Measurements from ENCODE around the gene POLD2. TPM values are rescaled to one million over a fixed set of nuclear protein-coding genes. Genes with fewer than 3 reads are reported as not detected.

The POLD2 gene
- total RNA-seq, 1 experiment from 2014 or later: 154 TPM

- TF ChIP-seq ATF3 (CRISPR knock-in tag; conservative IDR thresholded peaks at IDR 0.05) (no peak), GABPB1 (CRISPR knock-in tag; IDR thresholded peaks at IDR 0.05) (no peak)
Observed at GRCh38 chr7:44074349-44074695, 49.0 kb downstream of the POLD2 start (continued).

DNA sequence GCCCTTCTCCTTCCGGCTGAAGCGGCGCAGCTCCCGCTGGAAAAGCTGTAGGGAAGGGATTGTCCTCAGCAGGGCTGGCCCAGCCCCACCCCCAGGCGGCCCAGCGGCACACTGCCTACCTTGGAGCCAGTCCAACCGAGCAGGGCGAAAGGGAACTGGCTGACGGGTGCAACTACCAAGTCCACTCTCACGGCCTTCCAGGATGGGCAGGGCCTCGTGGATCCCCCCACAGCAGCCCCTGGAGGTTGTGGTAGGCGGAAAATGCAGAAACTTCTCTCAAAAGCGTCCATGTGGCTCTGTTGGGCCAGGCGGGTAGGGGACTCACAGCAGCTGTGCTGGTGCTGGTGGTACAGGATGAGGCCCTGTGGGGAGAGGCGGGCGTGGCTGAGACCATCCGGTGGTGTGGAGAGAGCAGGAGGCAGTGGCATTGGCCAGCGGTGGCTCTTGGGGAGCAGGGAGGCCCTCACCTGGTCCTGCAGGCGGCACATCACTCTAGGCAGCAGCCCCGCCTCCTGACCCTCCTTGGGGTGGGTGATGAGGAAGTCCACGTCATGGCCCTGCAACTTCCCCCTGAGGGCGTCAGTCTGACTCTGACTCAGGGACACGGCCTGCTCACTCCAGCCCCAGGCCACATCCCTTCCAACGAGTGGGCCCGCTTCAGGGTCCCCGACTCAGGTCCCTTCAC, 49.5 kb downstream of the POLD2 start:
- H3K27me3 Mint-ChIP-seq (ENCODE audit: low read depth): peaks cover 11% of the 10 kb centered on the region
- ChIA-PET CTCF (no interaction called here), POLR2A (no interaction called here)
- peaks cover 19% of the 10 kb centered on the region for H3K36me3 Mint-ChIP-seq
- no peak for TF ChIP-seq ZNF532 (CRISPR knock-in tag; IDR thresholded peaks at IDR 0.05; ENCODE audit: borderline replicate concordance)
- no peak for TF ChIP-seq FOXJ3 (CRISPR knock-in tag; IDR thresholded peaks at IDR 0.05; ENCODE audit: borderline replicate concordance)
- TF ChIP-seq, protein P1, sequence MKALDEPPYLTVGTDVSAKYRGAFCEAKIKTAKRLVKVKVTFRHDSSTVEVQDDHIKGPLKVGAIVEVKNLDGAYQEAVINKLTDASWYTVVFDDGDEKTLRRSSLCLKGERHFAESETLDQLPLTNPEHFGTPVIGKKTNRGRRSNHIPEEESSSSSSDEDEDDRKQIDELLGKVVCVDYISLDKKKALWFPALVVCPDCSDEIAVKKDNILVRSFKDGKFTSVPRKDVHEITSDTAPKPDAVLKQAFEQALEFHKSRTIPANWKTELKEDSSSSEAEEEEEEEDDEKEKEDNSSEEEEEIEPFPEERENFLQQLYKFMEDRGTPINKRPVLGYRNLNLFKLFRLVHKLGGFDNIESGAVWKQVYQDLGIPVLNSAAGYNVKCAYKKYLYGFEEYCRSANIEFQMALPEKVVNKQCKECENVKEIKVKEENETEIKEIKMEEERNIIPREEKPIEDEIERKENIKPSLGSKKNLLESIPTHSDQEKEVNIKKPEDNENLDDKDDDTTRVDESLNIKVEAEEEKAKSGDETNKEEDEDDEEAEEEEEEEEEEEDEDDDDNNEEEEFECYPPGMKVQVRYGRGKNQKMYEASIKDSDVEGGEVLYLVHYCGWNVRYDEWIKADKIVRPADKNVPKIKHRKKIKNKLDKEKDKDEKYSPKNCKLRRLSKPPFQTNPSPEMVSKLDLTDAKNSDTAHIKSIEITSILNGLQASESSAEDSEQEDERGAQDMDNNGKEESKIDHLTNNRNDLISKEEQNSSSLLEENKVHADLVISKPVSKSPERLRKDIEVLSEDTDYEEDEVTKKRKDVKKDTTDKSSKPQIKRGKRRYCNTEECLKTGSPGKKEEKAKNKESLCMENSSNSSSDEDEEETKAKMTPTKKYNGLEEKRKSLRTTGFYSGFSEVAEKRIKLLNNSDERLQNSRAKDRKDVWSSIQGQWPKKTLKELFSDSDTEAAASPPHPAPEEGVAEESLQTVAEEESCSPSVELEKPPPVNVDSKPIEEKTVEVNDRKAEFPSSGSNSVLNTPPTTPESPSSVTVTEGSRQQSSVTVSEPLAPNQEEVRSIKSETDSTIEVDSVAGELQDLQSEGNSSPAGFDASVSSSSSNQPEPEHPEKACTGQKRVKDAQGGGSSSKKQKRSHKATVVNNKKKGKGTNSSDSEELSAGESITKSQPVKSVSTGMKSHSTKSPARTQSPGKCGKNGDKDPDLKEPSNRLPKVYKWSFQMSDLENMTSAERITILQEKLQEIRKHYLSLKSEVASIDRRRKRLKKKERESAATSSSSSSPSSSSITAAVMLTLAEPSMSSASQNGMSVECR (CRISPR knock-in tag; IDR thresholded peaks at IDR 0.05; ENCODE audit: borderline replicate concordance): no peak
- no peak for TF ChIP-seq OVOL2 (CRISPR knock-in tag; IDR thresholded peaks at IDR 0.05; ENCODE audit: borderline replicate concordance)
- no peak for TF ChIP-seq ZNF263 (CRISPR knock-in tag; IDR thresholded peaks at IDR 0.05; ENCODE audit: low read depth)
- no peak for TF ChIP-seq FOXK1 (CRISPR knock-in tag; IDR thresholded peaks at IDR 0.05)
- no peak overlapping the region for H3K4me3 Mint-ChIP-seq
- no peak overlapping the region for H3K27ac Mint-ChIP-seq
- DNase-seq (ENCODE audit: low spot score) (peak; percentile 25), ATAC-seq (peak; percentile 52)
- no peaks in the 10 kb centered on the region for H3K9me3 Mint-ChIP-seq
- no peaks in the 10 kb centered on the region for H3K4me1 Mint-ChIP-seq

GRCh38 chr7:44072364-44073231, 50.8 kb downstream of the POLD2 start:
- H3K4me3 Mint-ChIP-seq: no peak overlapping the region
- H3K4me1 Mint-ChIP-seq: no peaks in the 10 kb centered on the region
- H3K27me3 Mint-ChIP-seq (ENCODE audit: low read depth): peaks cover 23% of the 10 kb centered on the region
- peak; percentile 92 for ATAC-seq
- DNase-seq (ENCODE audit: low spot score): peak; percentile 79
- H3K27ac Mint-ChIP-seq: no peak overlapping the region
- ChIA-PET CTCF (interaction anchor here (0.6 to 1.4 kb wide), 19 partner anchors 9 to 248 kb away, joined by 3 to 15 read pairs (median 5); partner anchors contain the start of genes AEBP1, DBNL and YKT6), POLR2A (no interaction called here)
- H3K36me3 Mint-ChIP-seq: peaks cover 10% of the 10 kb centered on the region
- no peak for TF ChIP-seq ZBTB43 (CRISPR knock-in tag; IDR thresholded peaks at IDR 0.05)
- TF ChIP-seq CTCF (IDR thresholded peaks at IDR 0.05): peak; percentile 43; the same call in 1 of the 2 replicates
- H3K9me3 Mint-ChIP-seq: no peaks in the 10 kb centered on the region

Measured in WTC11 (cell line).